GM19395 (cell line): ENCODE results near the gene SLC35A1.

ENCODE experiments used
- ATAC-seq: cut with Tn5 transposase; IDR thresholded peaks from one replicate; pipeline ENCODE4 v1.9.1; 2021; ENCODE audit warnings: mild to moderate bottlenecking, moderate library complexity; ENCODE audit not compliant: unreplicated experiment

SLC35A1 gene

GRCh38 chr6:87522686-87523085 is 49.9 kb downstream of the SLC35A1 start:
- no peak for ATAC-seq

GRCh38 chr6:87529221-87529620 is 56.4 kb downstream of the SLC35A1 start:
- ATAC-seq: no peak

GRCh38 chr6:87534377-87535047 is 61.7 kb downstream of the SLC35A1 start:
- no peak for ATAC-seq

GRCh38 chr6:87538510-87539260 is 65.9 kb downstream of the SLC35A1 start:
- no peak for ATAC-seq

GRCh38 chr6:87539554-87539953 is 66.8 kb downstream of the SLC35A1 start:
- ATAC-seq: no peak

DNA sequence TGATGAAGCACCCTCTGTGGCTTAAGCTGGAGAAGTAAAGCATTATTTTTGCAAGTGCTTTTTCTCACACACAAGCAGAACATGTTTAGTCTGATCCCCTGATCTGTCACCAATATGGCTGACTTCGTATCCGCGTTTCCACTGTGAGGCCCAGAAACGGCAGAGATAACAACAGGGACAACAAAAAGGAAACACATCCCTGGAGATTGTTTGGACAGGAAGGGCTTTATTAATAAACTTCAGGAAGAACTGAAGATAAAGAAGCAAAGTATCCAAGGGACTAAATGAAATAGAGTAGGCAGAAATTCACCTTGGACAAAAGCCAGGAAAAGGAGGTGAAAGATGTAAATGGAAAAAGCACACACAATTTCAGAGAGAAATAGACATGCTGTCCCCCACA is 67.8 kb downstream of the SLC35A1 start:
- ATAC-seq: no peak

- no peak for ATAC-seq
Observed at GRCh38 chr6:87541041-87541440, 68.3 kb downstream of the SLC35A1 start.

- no peak for ATAC-seq
Observed at GRCh38 chr6:87541744-87542143, 69.0 kb downstream of the SLC35A1 start.

- ATAC-seq: no peak
Observed at GRCh38 chr6:87543696-87544473, 71.1 kb downstream of the SLC35A1 start.

GRCh38 chr6:87544474-87544735 is 71.6 kb downstream of the SLC35A1 start:
- ATAC-seq: no peak

DNA sequence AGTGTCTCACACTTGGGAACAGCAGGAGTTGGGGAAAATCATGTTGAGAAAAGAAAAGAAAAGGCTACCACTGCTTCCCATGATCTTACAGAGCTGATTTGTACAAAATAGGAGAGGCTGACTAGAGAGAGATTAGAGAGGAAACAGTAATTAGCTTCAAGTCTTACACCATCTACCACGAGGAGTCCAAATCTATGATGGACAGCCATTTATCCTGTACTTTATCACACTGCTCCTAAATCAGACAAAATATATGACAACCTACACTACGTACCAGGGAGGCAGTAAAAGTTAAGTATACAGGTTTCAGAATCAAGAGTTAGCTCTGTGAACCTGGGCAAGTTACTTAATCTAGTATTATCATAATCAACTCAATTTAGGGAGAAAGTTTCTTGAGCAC is 79.0 kb downstream of the SLC35A1 start:
- no peak for ATAC-seq

GRCh38 chr6:87553159-87553765 is 80.5 kb downstream of the SLC35A1 start:
- no peak for ATAC-seq

DNA sequence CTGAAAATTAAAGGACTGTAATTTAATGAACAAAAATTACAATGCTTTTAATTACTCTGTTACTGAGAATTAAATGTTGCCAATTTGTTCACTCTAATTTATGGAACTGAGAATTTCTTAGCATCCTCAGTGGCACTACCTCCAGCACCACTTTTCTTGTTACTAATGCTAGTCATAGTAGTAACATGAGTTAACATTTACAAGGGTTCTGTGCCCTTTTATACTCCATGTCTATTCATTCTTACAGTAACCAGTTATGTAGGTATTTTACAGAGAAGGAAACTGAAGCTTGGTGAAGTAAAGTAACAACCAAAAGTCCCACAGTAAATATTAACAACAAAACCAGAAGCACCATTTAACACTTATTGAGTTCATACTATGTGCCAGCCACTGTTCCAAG is 82.7 kb downstream of the SLC35A1 start:
- no peak for ATAC-seq

DNA sequence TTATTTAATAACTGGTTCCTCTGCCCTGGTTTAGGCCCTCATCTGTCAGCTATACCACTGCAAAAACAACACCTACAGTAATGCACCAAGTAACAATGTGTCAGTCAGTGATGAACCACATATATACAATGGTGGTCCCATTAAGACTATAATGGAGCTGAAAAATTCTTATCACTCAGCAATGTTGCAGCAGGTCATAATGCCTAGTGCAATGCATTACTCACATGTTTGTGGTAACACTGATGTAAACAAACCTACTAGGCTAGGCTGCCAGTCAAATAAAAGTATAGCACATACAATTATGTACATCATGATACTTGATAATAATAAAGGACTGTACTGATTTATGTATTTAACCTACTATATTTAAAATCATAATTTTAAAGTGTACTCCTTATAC is 85.7 kb downstream of the SLC35A1 start:
- no peak for ATAC-seq

- no peak for ATAC-seq
Observed at GRCh38 chr6:87561017-87561416, 88.2 kb downstream of the SLC35A1 start.
